Inflammatory macrophage (primary cell): ENCODE data around the gene CTSK.
"Not testable (repeated sequence)": the region's sequence is repeated elsewhere in the genome, so short reads cannot be mapped to it uniquely, and the experiment has no call there.

Experiments
- DNase-seq, 2 donors: peaks; one replicate each; pipeline ENCODE4 v3.0.0-alpha.2; 2020 to 2022
- total RNA-seq, 18 experiments: gene quantifications; one replicate each; lab custom pipeline; 2026; ENCODE audit warnings: mixed read lengths in 6 of 18, inconsistent platforms in 2 of 18; lab: John Stamatoyannopoulos, UW

Gene CTSK
- 12.5 to 110 (median 22.6) reads per million in 18 experiments for total RNA-seq

GRCh38 chr1:150808121-150808520 is at the start of gene CTSK:
TSS of gene CTSK (minus strand) at chr1:150808260. CDS start at chr1:150806805, 1,455 bp downstream.
- no peak for DNase-seq

GRCh38 chr1:150852734-150853133 is 44.7 kb upstream of the CTSK start:
- peak; percentile 32 to 57 for DNase-seq

- DNase-seq, result not testable (repeated sequence)
These were observed 42.8 kb upstream of the CTSK start for GRCh38 chr1:150850801-150851362.

- DNase-seq, result no peak
These were observed 38.5 kb upstream of the CTSK start for GRCh38 chr1:150846473-150847146.

- DNase-seq, result peak; percentile 28 to 48
These were observed 35.4 kb upstream of the CTSK start for GRCh38 chr1:150843474-150843873.

- DNase-seq, result no peak
These were observed 34.9 kb upstream of the CTSK start for GRCh38 chr1:150842964-150843363.

GRCh38 chr1:150842343-150842742 is 34.3 kb upstream of the CTSK start:
- DNase-seq, result no peak

GRCh38 chr1:150841626-150842025 is 33.6 kb upstream of the CTSK start:
- no peak for DNase-seq

- not testable (repeated sequence) for DNase-seq
These were observed 32.8 kb upstream of the CTSK start for GRCh38 chr1:150840850-150841249.

- no peak for DNase-seq
These were observed 28.2 kb upstream of the CTSK start for GRCh38 chr1:150836129-150836773.

GRCh38 chr1:150833961-150834360 is 25.9 kb upstream of the CTSK start:
- DNase-seq, result not testable (repeated sequence)

GRCh38 chr1:150832597-150832996 is 24.5 kb upstream of the CTSK start:
- DNase-seq, result no peak

- no peak for DNase-seq
These were observed 21.7 kb upstream of the CTSK start for GRCh38 chr1:150829751-150830150.

GRCh38 chr1:150826299-150826698 is 18.2 kb upstream of the CTSK start:
- no peak for DNase-seq

- DNase-seq, result peak; percentile 29 to 44
These were observed 12.9 kb upstream of the CTSK start for GRCh38 chr1:150820730-150821512.

- no peak for DNase-seq
These were observed 7.8 kb upstream of the CTSK start for GRCh38 chr1:150815871-150816270.

GRCh38 chr1:150813028-150813707 is 5.1 kb upstream of the CTSK start:
- DNase-seq, result peak; percentile 65 to 79

GRCh38 chr1:150810958-150811659 is 3.0 kb upstream of the CTSK start:
- no peak for DNase-seq

GRCh38 chr1:150809651-150810050 is 1.6 kb upstream of the CTSK start:
- DNase-seq, result peak; percentile 4 to 49

- DNase-seq, result peak; percentile 30 to 61
These were observed 786 bp upstream of the CTSK start for GRCh38 chr1:150808846-150809245.

- peak in 1 of 2 donors; percentile 17 for DNase-seq
These were observed 624 bp downstream of the CTSK start for GRCh38 chr1:150807249-150808023.
